GM19467 (cell line): Measurements from ENCODE around the gene MAVS.

Experiments used
- ATAC-seq: cut with Tn5 transposase; IDR thresholded peaks from one replicate; pipeline ENCODE4 v1.9.1; 2021; ENCODE audit warnings: mild to moderate bottlenecking, moderate library complexity; ENCODE audit not compliant: unreplicated experiment

MAVS gene

GRCh38 chr20:3846740-3847428 is at the start of gene MAVS:
TSS of gene MAVS (plus strand) at chr20:3846834. CDS start at chr20:3854625, 7,791 bp downstream.
- peak; percentile 90 for ATAC-seq

- ATAC-seq: no peak
Measured at GRCh38 chr20:3797226-3797545, 49.4 kb upstream of the MAVS start.

GRCh38 chr20:3797592-3798372 is 48.9 kb upstream of the MAVS start:
- ATAC-seq: no peak

- no peak for ATAC-seq
Measured at GRCh38 chr20:3798373-3798768, 48.3 kb upstream of the MAVS start.

GRCh38 chr20:3798908-3799248 is 47.8 kb upstream of the MAVS start:
- ATAC-seq: no peak

GRCh38 chr20:3800256-3800877 is 46.3 kb upstream of the MAVS start:
- no peak for ATAC-seq

GRCh38 chr20:3800878-3801260 is 45.8 kb upstream of the MAVS start:
- no peak for ATAC-seq

GRCh38 chr20:3801299-3801698 is 45.3 kb upstream of the MAVS start:
- no peak for ATAC-seq

GRCh38 chr20:3801846-3802245 is 44.8 kb upstream of the MAVS start:
- no peak for ATAC-seq

GRCh38 chr20:3802524-3803239 is 44.0 kb upstream of the MAVS start:
- ATAC-seq: no peak

- no peak for ATAC-seq
Measured at GRCh38 chr20:3803289-3803688, 43.3 kb upstream of the MAVS start.

- ATAC-seq: no peak
Measured at GRCh38 chr20:3803854-3804253, 42.8 kb upstream of the MAVS start.

GRCh38 chr20:3804254-3804751 is 42.3 kb upstream of the MAVS start:
- no peak for ATAC-seq

GRCh38 chr20:3804781-3805180 is 41.9 kb upstream of the MAVS start:
- ATAC-seq: no peak

- ATAC-seq: no peak
Measured at GRCh38 chr20:3808544-3808943, 38.1 kb upstream of the MAVS start.

- ATAC-seq: no peak
Measured at GRCh38 chr20:3811467-3812258, 35.0 kb upstream of the MAVS start.

- no peak for ATAC-seq
Measured at GRCh38 chr20:3812259-3812681, 34.4 kb upstream of the MAVS start.

- ATAC-seq: no peak
Measured at GRCh38 chr20:3812975-3813847, 33.4 kb upstream of the MAVS start.

- ATAC-seq: no peak
Measured at GRCh38 chr20:3813848-3814581, 32.6 kb upstream of the MAVS start.
